Neural crest cell (in vitro differentiated cells): ENCODE data around the gene TUT7. TPM values are rescaled to one million over a fixed set of nuclear protein-coding genes. Genes with fewer than 3 reads are reported as not detected.
"Not testable (repeated sequence)": the region's sequence is repeated elsewhere in the genome, so short reads cannot be mapped to it uniquely, and the experiment has no call there.

Experiments
- DNase-seq: peaks from one replicate; pipeline ENCODE4 v3.0.0; 2021; ENCODE audit warnings: low read depth, mixed read lengths, low spot score
- H3K27ac Mint-ChIP-seq: one replicate; pipeline ENCODE4 v1.8.0; 2021; ENCODE audit warnings: mild to moderate bottlenecking, mixed read lengths; ENCODE audit not compliant: unreplicated experiment
- H3K27me3 Mint-ChIP-seq: 2 replicates; pipeline ENCODE4 v1.8.0; 2021; ENCODE audit warnings: low read depth, mild to moderate bottlenecking, mixed read lengths
- H3K36me3 Mint-ChIP-seq: 2 replicates; pipeline ENCODE4 v1.8.0; 2021; ENCODE audit warnings: low read depth, mild to moderate bottlenecking, mixed read lengths
- H3K4me1 Mint-ChIP-seq: 2 replicates; pipeline ENCODE4 v1.8.0; 2021; ENCODE audit warnings: mixed read lengths
- H3K4me3 Mint-ChIP-seq: one replicate; pipeline ENCODE4 v1.8.0; 2021; ENCODE audit warnings: mild to moderate bottlenecking, mixed read lengths
- H3K9me3 Mint-ChIP-seq: 2 replicates; pipeline ENCODE4 v1.8.0; 2021; ENCODE audit warnings: mixed read lengths
- total RNA-seq: library from RNA; stranded (reverse); gene quantifications from 2 replicates; pipeline ENCODE4 v1.2.1, GENCODE V29; 2021
- TF ChIP-seq, protein P1 (sequence below): fragments of 200-600 bp; sonication (generic); conservative IDR thresholded peaks from 2 replicates; pipeline ENCODE4 v1.5.0; 2021; ENCODE audit warnings: antibody characterized with exemption, mild to moderate bottlenecking

Gene TUT7
- total RNA-seq, 1 donor from 2014 or later = 16.9 TPM

DNA sequence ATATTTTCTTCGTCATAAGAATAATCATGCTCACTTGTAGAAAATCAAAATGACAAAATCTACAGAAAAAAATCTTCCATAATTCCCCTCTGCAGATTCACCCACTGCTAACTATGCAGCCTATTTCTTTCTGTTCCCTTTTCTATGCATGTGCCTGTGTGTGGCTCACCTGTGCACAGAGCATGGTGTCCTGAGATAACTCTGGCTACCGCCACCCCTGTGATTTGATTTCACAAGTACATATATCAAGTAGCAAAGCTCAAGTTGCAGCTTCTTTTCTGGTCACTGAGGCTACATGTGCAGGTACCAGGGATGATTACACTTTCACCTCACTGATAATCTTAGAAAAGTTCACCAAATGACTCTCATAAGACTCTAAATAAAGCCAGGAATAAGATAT, 53.5 kb downstream of the TUT7 start:
- Mint-ChIP-seq H3K4me1 (peaks cover 5% of the 10 kb centered on the region), H3K36me3 (peaks cover 15% of the 10 kb centered on the region), H3K27me3 (no peaks in the 10 kb centered on the region), H3K9me3 (no peaks in the 10 kb centered on the region), H3K4me3 (no peak overlapping the region), H3K27ac (no peak overlapping the region)
- DNase-seq = no peak
- TF ChIP-seq, protein P1, sequence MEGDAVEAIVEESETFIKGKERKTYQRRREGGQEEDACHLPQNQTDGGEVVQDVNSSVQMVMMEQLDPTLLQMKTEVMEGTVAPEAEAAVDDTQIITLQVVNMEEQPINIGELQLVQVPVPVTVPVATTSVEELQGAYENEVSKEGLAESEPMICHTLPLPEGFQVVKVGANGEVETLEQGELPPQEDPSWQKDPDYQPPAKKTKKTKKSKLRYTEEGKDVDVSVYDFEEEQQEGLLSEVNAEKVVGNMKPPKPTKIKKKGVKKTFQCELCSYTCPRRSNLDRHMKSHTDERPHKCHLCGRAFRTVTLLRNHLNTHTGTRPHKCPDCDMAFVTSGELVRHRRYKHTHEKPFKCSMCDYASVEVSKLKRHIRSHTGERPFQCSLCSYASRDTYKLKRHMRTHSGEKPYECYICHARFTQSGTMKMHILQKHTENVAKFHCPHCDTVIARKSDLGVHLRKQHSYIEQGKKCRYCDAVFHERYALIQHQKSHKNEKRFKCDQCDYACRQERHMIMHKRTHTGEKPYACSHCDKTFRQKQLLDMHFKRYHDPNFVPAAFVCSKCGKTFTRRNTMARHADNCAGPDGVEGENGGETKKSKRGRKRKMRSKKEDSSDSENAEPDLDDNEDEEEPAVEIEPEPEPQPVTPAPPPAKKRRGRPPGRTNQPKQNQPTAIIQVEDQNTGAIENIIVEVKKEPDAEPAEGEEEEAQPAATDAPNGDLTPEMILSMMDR = no peak

DNA sequence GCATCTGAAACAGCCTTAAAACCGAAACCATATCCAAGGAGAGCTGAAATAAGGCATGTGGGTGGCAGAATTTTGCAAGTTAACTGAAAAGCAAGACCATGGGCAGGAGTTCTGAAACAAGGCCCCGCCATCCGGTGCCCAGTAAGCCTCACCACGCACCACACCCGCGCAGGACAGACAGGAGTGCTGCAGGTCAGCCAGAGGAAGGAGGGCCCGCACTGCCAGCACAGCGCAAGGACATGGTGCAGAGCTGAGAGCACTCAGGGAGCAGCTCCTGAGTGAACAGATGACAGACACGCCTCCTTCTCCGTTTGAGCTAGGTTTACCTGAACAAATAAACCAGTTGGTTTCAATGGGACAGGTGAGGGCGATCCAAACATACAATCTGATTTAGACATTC, 55.3 kb downstream of the TUT7 start:
- TF ChIP-seq, protein P1 = no peak
- no peak for DNase-seq
- Mint-ChIP-seq H3K36me3 (peaks cover 15% of the 10 kb centered on the region), H3K4me1 (peaks cover 4% of the 10 kb centered on the region), H3K27me3 (no peaks in the 10 kb centered on the region), H3K4me3 (no peak overlapping the region), H3K27ac (no peak overlapping the region), H3K9me3 (no peaks in the 10 kb centered on the region)

DNA sequence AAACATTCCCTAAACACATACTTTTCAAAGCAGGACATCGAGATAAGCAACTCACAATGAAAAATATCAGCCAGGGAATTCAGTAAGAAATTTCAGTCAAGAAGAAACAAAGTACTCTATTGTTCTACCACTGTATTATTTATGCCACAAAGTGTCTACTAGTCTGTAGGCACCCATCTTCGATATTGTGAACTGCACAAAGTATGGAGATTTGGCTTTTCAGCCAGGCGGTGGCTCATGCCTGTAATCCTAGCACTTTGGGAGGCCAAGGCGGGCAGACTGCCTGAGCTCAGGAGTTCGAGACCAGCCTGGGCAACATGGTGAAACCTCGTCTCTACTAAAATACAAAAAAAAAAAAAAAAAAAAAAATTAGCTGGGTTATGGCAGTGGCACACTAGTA, 63.9 kb downstream of the TUT7 start:
- H3K4me1 Mint-ChIP-seq = peaks cover 25% of the 10 kb centered on the region
- not testable (repeated sequence) for H3K27ac Mint-ChIP-seq, H3K27me3 Mint-ChIP-seq, DNase-seq, H3K4me3 Mint-ChIP-seq, H3K9me3 Mint-ChIP-seq, H3K36me3 Mint-ChIP-seq

DNA sequence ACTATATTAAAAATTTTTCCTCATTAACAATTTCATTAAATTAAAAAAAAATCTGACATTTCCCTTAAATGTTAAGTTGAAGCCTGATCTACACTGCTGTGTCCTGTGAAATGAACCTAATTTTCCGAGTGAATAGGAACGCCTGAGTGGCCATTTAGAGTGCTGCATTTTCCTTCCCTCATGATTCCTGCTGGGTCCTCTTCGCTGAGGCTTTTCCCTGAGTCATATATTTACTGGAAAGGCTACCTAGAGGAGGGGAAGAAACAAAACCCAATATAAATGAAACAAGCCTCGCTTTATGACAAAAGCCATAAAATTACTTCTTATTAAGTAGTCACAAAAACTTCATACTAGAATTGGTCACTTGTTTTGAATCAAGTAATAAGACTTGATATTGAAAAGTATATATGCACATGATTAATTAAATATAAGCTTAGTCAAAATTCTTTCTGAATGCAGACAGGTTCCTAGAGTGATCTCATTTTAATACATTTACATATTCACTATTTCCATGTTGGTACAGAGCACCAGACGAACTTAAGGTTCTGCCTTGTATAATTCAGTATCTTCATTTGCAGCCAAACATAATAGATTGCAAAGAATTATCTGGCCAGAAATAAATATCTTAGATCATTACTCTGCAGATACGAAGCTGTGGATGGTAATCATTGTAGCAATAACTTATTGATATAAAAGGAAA, 65.6 kb downstream of the TUT7 start:
- Mint-ChIP-seq H3K36me3 (no peaks in the 10 kb centered on the region), H3K4me1 (peaks cover 25% of the 10 kb centered on the region), H3K27ac (no peak overlapping the region), H3K27me3 (peaks cover 3% of the 10 kb centered on the region), H3K4me3 (peak overlapping the region; percentile 28), H3K9me3 (no peaks in the 10 kb centered on the region)
- TF ChIP-seq, protein P1 = no peak
- DNase-seq = no peak

DNA sequence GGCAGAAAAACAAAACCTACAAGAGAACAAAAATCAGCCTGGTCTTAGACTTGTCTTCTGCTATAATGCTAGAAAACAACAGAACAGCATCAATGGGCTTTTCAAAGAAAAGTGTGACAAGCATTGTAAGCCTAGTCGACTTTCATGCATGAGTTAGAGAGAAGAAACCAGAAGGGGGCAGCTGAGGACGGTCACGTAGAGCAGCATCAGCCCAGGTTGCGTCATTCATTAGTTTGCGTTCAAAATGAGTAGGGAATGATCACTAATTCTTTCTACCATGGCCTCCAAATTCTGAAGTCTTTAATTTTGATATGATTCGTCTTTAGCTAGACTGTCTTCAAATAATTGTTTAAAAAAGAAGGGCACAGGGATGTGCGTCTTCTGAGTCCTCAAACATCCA, 67.2 kb downstream of the TUT7 start:
- Mint-ChIP-seq H3K4me1 (peaks cover 35% of the 10 kb centered on the region), H3K27ac (peak overlapping the region; percentile 25), H3K4me3 (peak overlapping the region; percentile 25), H3K9me3 (no peaks in the 10 kb centered on the region), H3K36me3 (no peaks in the 10 kb centered on the region), H3K27me3 (peaks cover 10% of the 10 kb centered on the region)
- peak; percentile 30 for DNase-seq
- TF ChIP-seq, protein P1 = peak; percentile 53

DNA sequence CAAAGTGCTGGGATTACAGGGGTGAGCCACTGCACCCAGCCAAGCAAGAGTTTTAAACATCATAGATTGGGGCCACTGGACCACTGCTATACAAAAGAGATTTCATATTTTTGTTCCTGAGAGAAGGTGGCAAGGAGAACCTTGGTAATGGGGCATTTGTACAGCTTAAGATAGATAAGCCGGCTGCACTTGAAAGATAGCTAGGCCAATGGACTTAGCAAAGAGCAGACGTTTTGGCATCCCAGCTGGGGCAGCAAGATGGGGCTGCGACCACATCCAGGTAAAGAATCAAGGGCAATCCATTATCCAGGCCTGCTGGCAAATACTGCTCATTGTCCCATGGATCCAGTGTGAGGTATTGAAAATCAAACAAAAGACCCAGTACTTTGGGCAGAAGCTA, 67.9 kb downstream of the TUT7 start:
- no peaks in the 10 kb centered on the region for H3K36me3 Mint-ChIP-seq
- peak overlapping the region; percentile 25 for H3K4me3 Mint-ChIP-seq
- peaks cover 15% of the 10 kb centered on the region for H3K27me3 Mint-ChIP-seq
- peaks cover 39% of the 10 kb centered on the region for H3K4me1 Mint-ChIP-seq
- no peaks in the 10 kb centered on the region for H3K9me3 Mint-ChIP-seq
- no peak for DNase-seq
- TF ChIP-seq, protein P1 = no peak
- no peak overlapping the region for H3K27ac Mint-ChIP-seq
